GM19035 (cell line): Measurements from ENCODE around the gene RIPPLY2.

ENCODE experiments used
- ATAC-seq: cut with Tn5 transposase; IDR thresholded peaks from one replicate; pipeline ENCODE4 v1.9.1; 2021; ENCODE audit not compliant: unreplicated experiment

RIPPLY2 gene

GRCh38 chr6:83859410-83860358 is 6.5 kb downstream of the RIPPLY2 start, which contains the start of gene CYB5R4:
Gene CYB5R4 (plus strand): TSS chr6:83859689. CDS start chr6:83859783, 94 bp downstream.
- ATAC-seq = peak; percentile 98

- ATAC-seq = no peak
Measured at GRCh38 chr6:83860359-83860755, 7.2 kb downstream of the RIPPLY2 start.

GRCh38 chr6:83860782-83861495 is 7.8 kb downstream of the RIPPLY2 start:
- ATAC-seq = no peak

GRCh38 chr6:83862776-83863471 is 9.8 kb downstream of the RIPPLY2 start:
- no peak for ATAC-seq

GRCh38 chr6:83867043-83867442 is 13.9 kb downstream of the RIPPLY2 start:
- no peak for ATAC-seq

GRCh38 chr6:83867527-83868161 is 14.5 kb downstream of the RIPPLY2 start:
- no peak for ATAC-seq

GRCh38 chr6:83868639-83869038 is 15.5 kb downstream of the RIPPLY2 start:
- ATAC-seq = no peak

- ATAC-seq = no peak
Measured at GRCh38 chr6:83870649-83871048, 17.5 kb downstream of the RIPPLY2 start.

GRCh38 chr6:83872386-83873118 is 19.4 kb downstream of the RIPPLY2 start:
- ATAC-seq = no peak

GRCh38 chr6:83873869-83874268 is 20.7 kb downstream of the RIPPLY2 start:
- ATAC-seq = no peak

- no peak for ATAC-seq
Measured at GRCh38 chr6:83875843-83876242, 22.7 kb downstream of the RIPPLY2 start.

- ATAC-seq = no peak
Measured at GRCh38 chr6:83878902-83879644, 25.9 kb downstream of the RIPPLY2 start.

- no peak for ATAC-seq
Measured at GRCh38 chr6:83879746-83880145, 26.6 kb downstream of the RIPPLY2 start.

- ATAC-seq = no peak
Measured at GRCh38 chr6:83883240-83883639, 30.1 kb downstream of the RIPPLY2 start.

GRCh38 chr6:83884523-83884922 is 31.4 kb downstream of the RIPPLY2 start:
- peak; percentile 94 for ATAC-seq

GRCh38 chr6:83885984-83886383 is 32.8 kb downstream of the RIPPLY2 start:
- no peak for ATAC-seq

GRCh38 chr6:83889621-83890020 is 36.5 kb downstream of the RIPPLY2 start:
- ATAC-seq = no peak

GRCh38 chr6:83890520-83890919 is 37.4 kb downstream of the RIPPLY2 start:
- ATAC-seq = no peak

GRCh38 chr6:83891586-83891985 is 38.4 kb downstream of the RIPPLY2 start:
- no peak for ATAC-seq
